ENCODE measurements around the gene PTOV1. TPM values are rescaled to one million over a fixed set of nuclear protein-coding genes. Genes with fewer than 3 reads are reported as not detected.
A peak's percentile ranks its signal among the peaks of the same experiment; 100 is the strongest.

PTOV1 gene
- total and polyA plus RNA-seq, 10 of the 15 experiments (the other 5 are each of a cell fraction or from before 2014, with no cell fraction given) = 3.2 to 83.5 (median 22.3) TPM

GRCh38 chr19:49866933-49867782, 16.2 kb downstream of the PTOV1 start, which contains the start of gene PNKP (continued):
- TF ChIP-seq MLLT1 (IDR thresholded peaks at IDR 0.05) = no peak
- TF ChIP-seq ASH2L (IDR thresholded peaks at IDR 0.05; ENCODE audit: borderline replicate concordance, low read depth) = no peak; the same call in 1 of the 2 replicates
- no peak for TF ChIP-seq NFYA (IDR thresholded peaks at IDR 0.05; ENCODE audit: borderline replicate concordance, low read depth, low read length)
- peak; percentile 75 for TF ChIP-seq BACH1 (IDR thresholded peaks at IDR 0.05; ENCODE audit: borderline replicate concordance)
- peak; percentile 44; the same call in 1 of the 2 replicates for TF ChIP-seq RUNX3 (IDR thresholded peaks at IDR 0.05; ENCODE audit: low read length)
- TF ChIP-seq NKRF (conservative IDR thresholded peaks at IDR 0.05) = peak; percentile 96
- peak; percentile 91 for TF ChIP-seq CREB1 (IDR thresholded peaks at IDR 0.05; ENCODE audit: low read depth)
- no peak for TF ChIP-seq HDAC6 (IDR thresholded peaks at IDR 0.05; ENCODE audit: unreplicated experiment)
- TF ChIP-seq ZNF207 (IDR thresholded peaks at IDR 0.05; ENCODE audit: borderline replicate concordance) = peak; percentile 54; the same call in 1 of the 2 replicates
- TF ChIP-seq RELB (IDR thresholded peaks at IDR 0.05; ENCODE audit: low read depth) = peak; percentile 90
- peak; percentile 18; the same call in 1 of the 2 replicates for TF ChIP-seq SMARCA5 (IDR thresholded peaks at IDR 0.05)
- TF ChIP-seq YY1 (IDR thresholded peaks at IDR 0.05; ENCODE audit: low read depth, low read length) = 0 out of 2 replicates have a peak, but pooled peaks have one; percentile 29
- peak; percentile 90 for TF ChIP-seq GATAD2B (conservative IDR thresholded peaks at IDR 0.05; ENCODE audit: low read depth)
- TF ChIP-seq BHLHE40 (IDR thresholded peaks at IDR 0.05; ENCODE audit: borderline replicate concordance in 1 of 2, low read depth in 2 of 2, low read length in 1 of 2) = peak; percentile 72 to 89
- no peak for TF ChIP-seq FOXM1 (IDR thresholded peaks at IDR 0.05; ENCODE audit: low read depth, low read length)
- peak; percentile 95 for TF ChIP-seq GABPA (IDR thresholded peaks at IDR 0.05; ENCODE audit: low read depth)
- peak; percentile 73 for TF ChIP-seq PKNOX1 (IDR thresholded peaks at IDR 0.05)
- TF ChIP-seq SMAD5 (IDR thresholded peaks at IDR 0.05; ENCODE audit: low read depth) = peak; percentile 71; the same call in 1 of the 2 replicates
- TF ChIP-seq TARDBP (IDR thresholded peaks at IDR 0.05; ENCODE audit: borderline replicate concordance) = 0 out of 2 replicates have a peak, but pooled peaks have one; percentile 44
- TF ChIP-seq HSF1 (IDR thresholded peaks at IDR 0.05; ENCODE audit: low read depth, low read length) = no peak
- TF ChIP-seq CREM (IDR thresholded peaks at IDR 0.05; ENCODE audit: low read depth) = peak; percentile 87
- peak; percentile 93 for TF ChIP-seq NBN (IDR thresholded peaks at IDR 0.05)
- peak; percentile 73 for TF ChIP-seq CHD2 (IDR thresholded peaks at IDR 0.05; ENCODE audit: borderline replicate concordance, low read depth, low read length)

Measured in GM12878 (cell line).